Upper lobe of right lung (tissue), 1 donor: ENCODE measurements around the gene TMEM38B. TPM values are rescaled to one million over a fixed set of nuclear protein-coding genes. Genes with fewer than 3 reads are reported as not detected.
"Not testable (repeated sequence)": the region's sequence is repeated elsewhere in the genome, so short reads cannot be mapped to it uniquely, and the experiment has no call there.

Experiments used
- ATAC-seq: fragments of 200-7000 bp; cut with Tn5 transposase; one replicate; pipeline ENCODE4 v1.9.1; 2020; ENCODE audit warnings: mild to moderate bottlenecking, moderate library complexity
- DNase-seq: peaks from one replicate; pipeline ENCODE4 v3.0.0-alpha.2; 2020
- H3K27ac ChIP-seq: fragments of 200-600 bp; one replicate; pipeline ENCODE4 v1.8.0; 2022
- H3K27me3 ChIP-seq: fragments of 200-600 bp; one replicate; pipeline ENCODE4 v1.8.0; 2022; ENCODE audit warnings: mild to moderate bottlenecking
- H3K36me3 ChIP-seq: fragments of 200-600 bp; one replicate; pipeline ENCODE4 v1.8.0; 2022
- H3K4me1 ChIP-seq: fragments of 200-600 bp; one replicate; pipeline ENCODE4 v1.8.0; 2022
- H3K4me3 ChIP-seq: fragments of 200-600 bp; one replicate; pipeline ENCODE4 v1.8.0; 2022; ENCODE audit warnings: mild to moderate bottlenecking
- H3K9me3 ChIP-seq: fragments of 200-600 bp; one replicate; pipeline ENCODE4 v1.8.0; 2022
- CTCF ChIP-seq: fragments of 200-600 bp; IDR thresholded peaks from one replicate; pipeline ENCODE4 v1.8.0; 2022; ENCODE audit warnings: antibody characterized with exemption
- intact Hi-C: fragments of 100-400 bp; cut with DNase I; formaldehyde crosslinking; loops from one replicate; pipeline ENCODE4 v1.11.0; 2022
- total RNA-seq: library from RNA; stranded (reverse); fragmentation: NEBNext Ultra II Directional; extraction: Animal tissue kit (Norgen Biotek cat#: 25700); gene quantifications from one replicate; pipeline ENCODE4 v1.2.1, GENCODE V29; 2021
- donor health status: DM: no; HTN: yes; CAD: no; lungs with severe emphysema.

TMEM38B gene
- total RNA-seq, 1 donor from 2014 or later, result 15.9 TPM

GRCh38 chr9:105742088-105742487 lies 47.7 kb downstream of the TMEM38B start:
- no peaks in the 10 kb centered on the region for H3K9me3 ChIP-seq

GRCh38 chr9:105747325-105747724 lies 53.0 kb downstream of the TMEM38B start:
- H3K36me3 ChIP-seq, intact Hi-C loops, H3K27me3 ChIP-seq, H3K4me1 ChIP-seq, ATAC-seq, H3K27ac ChIP-seq, DNase-seq, H3K4me3 ChIP-seq, H3K9me3 ChIP-seq: not testable (repeated sequence)

More at GRCh38 chr9:105742088-105742487, 47.7 kb downstream of the TMEM38B start:
- intact Hi-C loops, result no loop called here
- no peak overlapping the region for H3K4me3 ChIP-seq
- ATAC-seq, result no peak
- no peak overlapping the region for H3K27ac ChIP-seq
- no peaks in the 10 kb centered on the region for H3K4me1 ChIP-seq
- no peaks in the 10 kb centered on the region for H3K36me3 ChIP-seq
- H3K27me3 ChIP-seq, result no peaks in the 10 kb centered on the region
- TF ChIP-seq CTCF, result no peak
- no peak for DNase-seq

GRCh38 chr9:105751761-105752160 lies 57.4 kb downstream of the TMEM38B start:
- no peaks in the 10 kb centered on the region for H3K4me1 ChIP-seq
- intact Hi-C loops, result no loop called here
- H3K4me3 ChIP-seq, result no peak overlapping the region
- H3K27me3 ChIP-seq, result no peaks in the 10 kb centered on the region
- H3K27ac ChIP-seq, result no peak overlapping the region
- TF ChIP-seq CTCF, result no peak
- H3K9me3 ChIP-seq, result peaks cover 19% of the 10 kb centered on the region
- ATAC-seq, result no peak
- no peak for DNase-seq
- H3K36me3 ChIP-seq, result no peaks in the 10 kb centered on the region

- H3K4me3 ChIP-seq, result no peak overlapping the region
- H3K27ac ChIP-seq, result no peak overlapping the region
- no peaks in the 10 kb centered on the region for H3K27me3 ChIP-seq
- ATAC-seq (no peak), DNase-seq (no peak)
- H3K9me3 ChIP-seq, result peaks cover 19% of the 10 kb centered on the region
- intact Hi-C loops, result no loop called here
- no peaks in the 10 kb centered on the region for H3K4me1 ChIP-seq
- TF ChIP-seq CTCF, result no peak
- H3K36me3 ChIP-seq, result no peaks in the 10 kb centered on the region
Measured at GRCh38 chr9:105757496-105758251, 63.3 kb downstream of the TMEM38B start.

- intact Hi-C loops, result no loop called here
- H3K9me3 ChIP-seq, result peaks cover 2% of the 10 kb centered on the region
- no peaks in the 10 kb centered on the region for H3K4me1 ChIP-seq
Measured at GRCh38 chr9:105760053-105760452, 65.7 kb downstream of the TMEM38B start.

GRCh38 chr9:105782561-105783494 lies 88.5 kb downstream of the TMEM38B start:
- H3K36me3 ChIP-seq, intact Hi-C loops, H3K4me3 ChIP-seq, ATAC-seq, H3K27me3 ChIP-seq, H3K4me1 ChIP-seq, H3K9me3 ChIP-seq, H3K27ac ChIP-seq, DNase-seq: not testable (repeated sequence)

More at GRCh38 chr9:105760053-105760452, 65.7 kb downstream of the TMEM38B start:
- no peak overlapping the region for H3K4me3 ChIP-seq
- ATAC-seq, result no peak
- no peaks in the 10 kb centered on the region for H3K36me3 ChIP-seq
- no peaks in the 10 kb centered on the region for H3K27me3 ChIP-seq
- H3K27ac ChIP-seq, result no peak overlapping the region
- no peak for TF ChIP-seq CTCF
- no peak for DNase-seq

- H3K27me3 ChIP-seq, H3K9me3 ChIP-seq, H3K36me3 ChIP-seq, H3K4me3 ChIP-seq, H3K4me1 ChIP-seq, ATAC-seq, intact Hi-C loops, DNase-seq, H3K27ac ChIP-seq: not testable (repeated sequence)
Measured at GRCh38 chr9:105783495-105783872, 89.1 kb downstream of the TMEM38B start.

- H3K4me1 ChIP-seq, DNase-seq, intact Hi-C loops, H3K36me3 ChIP-seq, H3K9me3 ChIP-seq, H3K27ac ChIP-seq, ATAC-seq, H3K27me3 ChIP-seq, H3K4me3 ChIP-seq: not testable (repeated sequence)
Measured at GRCh38 chr9:105786796-105787195, 92.5 kb downstream of the TMEM38B start.
